Measurements from ENCODE around the gene FCHO2. TPM values are rescaled to one million over a fixed set of nuclear protein-coding genes. Genes with fewer than 3 reads are reported as not detected.

FCHO2 gene
- total and polyA plus RNA-seq, 2 of the 4 experiments (the other 2 are of a cell fraction), result 6.1 to 23.5 TPM

DNA sequence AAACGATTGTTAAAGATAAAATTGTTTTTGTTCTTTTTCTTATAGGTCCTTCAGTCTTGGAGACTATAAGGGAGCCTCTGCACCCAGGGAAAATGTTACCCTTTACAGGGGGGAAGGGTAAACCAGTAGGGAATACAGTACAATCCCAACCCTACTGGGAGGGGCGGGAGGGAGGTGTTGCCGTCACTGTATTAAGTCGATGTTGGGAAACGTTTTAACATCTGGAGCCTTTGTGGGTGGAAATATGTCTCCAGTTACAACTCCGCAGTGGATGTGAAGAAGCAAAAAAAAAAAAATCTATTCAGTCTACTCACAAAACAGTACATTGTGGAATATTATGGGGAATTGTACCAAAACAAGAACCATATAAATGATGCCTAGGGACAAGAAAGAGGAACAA lies 47.2 kb upstream of the FCHO2 start:
- in situ Hi-C loops (cut with MboI; ENCODE audit: low sequenced_read_pairs) (no loop called here), intact Hi-C loops (cut with micrococcal nuclease) (loop anchor here (5.0 kb wide), 1 partner anchor 41 kb away; no protein-coding TSS in a partner anchor), dilution Hi-C loops (cut with HindIII; ENCODE audit: low sequenced_read_pairs, unreplicated experiment) (no loop called here)
- DNase-seq, result no peak
- H2BK120ac ChIP-seq (ENCODE audit: low read depth, low read length), result no peak overlapping the region
- H3K9me1 ChIP-seq (ENCODE audit: insufficient read depth, low read length), result 0 out of 2 replicates have a peak, but pooled peaks cover 5% of the 10 kb centered on the region
- peaks cover 34% of the 10 kb centered on the region for H3K36me3 ChIP-seq (ENCODE audit: control insufficient read depth, insufficient read depth, low read length)
- H2BK15ac ChIP-seq (ENCODE audit: low read depth, low read length), result no peak overlapping the region
- no peak overlapping the region for H4K8ac ChIP-seq (ENCODE audit: low read depth in 2 of 2, low read length in 2 of 2)
- no peak overlapping the region for H4K5ac ChIP-seq (ENCODE audit: low read depth, low read length)
- H3K4me3 ChIP-seq (ENCODE audit: insufficient read depth, low read depth, low read length), result no peak overlapping the region
- H3K27ac ChIP-seq (ENCODE audit: insufficient read depth, low read length), result no peak overlapping the region
- no peaks in the 10 kb centered on the region for H3K4me1 ChIP-seq (ENCODE audit: control insufficient read depth, insufficient read depth, low read length)
- H2AK5ac ChIP-seq (ENCODE audit: low read depth, low read length), result no peak overlapping the region
- H3K18ac ChIP-seq (ENCODE audit: low read depth, low read length), result no peak overlapping the region
- no TSS peak for BruUV-seq (replicated peaks)
- H3K4ac ChIP-seq (ENCODE audit: low read depth, low read length), result no peak overlapping the region
- no peak overlapping the region for H2BK20ac ChIP-seq (ENCODE audit: low read depth, low read length)
- H3K79me1 ChIP-seq (ENCODE audit: low read depth in 1 of 2, low read length in 2 of 2), result peaks cover 13 to 16% of the 10 kb centered on the region in 2 experiments
- no peak overlapping the region for H2BK5ac ChIP-seq (ENCODE audit: low read depth, low read length, poor library complexity, severe bottlenecking)
- no peak overlapping the region for H3K9ac ChIP-seq (ENCODE audit: low read depth, low read length)
- H3K4me2 ChIP-seq (ENCODE audit: low read depth, low read length), result no peak overlapping the region
- H4K91ac ChIP-seq (ENCODE audit: insufficient read depth, low read depth, low read length), result no peak overlapping the region
- CTCF ChIA-PET, result no interaction called here
- no peak overlapping the region for H3K56ac ChIP-seq (ENCODE audit: extremely low read depth, insufficient read depth, low read length)
- no peak overlapping the region for H2AFZ ChIP-seq (replicated peaks; ENCODE audit: low read length, poor library complexity)
- ATAC-seq (ENCODE audit: low read depth), result no peak
- no CpG with 5 or more reads among the region's 6 CpGs for WGBS, 2 experiments (ENCODE audit: extremely low coverage in 2 of 2, insufficient read length in 1 of 2)
- no peak for TF ChIP-seq RFX5 (IDR thresholded peaks at IDR 0.05; ENCODE audit: low read depth, low read length)
- H3K9me3 ChIP-seq (ENCODE audit: control insufficient read depth, insufficient read depth, low read length), result no peaks in the 10 kb centered on the region
- no peaks in the 10 kb centered on the region for H4K20me1 ChIP-seq (ENCODE audit: insufficient read depth, low read length)
- H2AK9ac ChIP-seq (replicated peaks; ENCODE audit: low read depth, low read length, poor library complexity), result no peak overlapping the region
- H3K27me3 ChIP-seq (ENCODE audit: control insufficient read depth, insufficient read depth, low read length), result no peaks in the 10 kb centered on the region
- POLR2A ChIA-PET (ENCODE audit: unreplicated experiment), result no interaction called here
- H3K14ac ChIP-seq (replicated peaks; ENCODE audit: low read depth, low read length), result no peak overlapping the region
- no peak overlapping the region for H3K23ac ChIP-seq (ENCODE audit: low read depth, low read length)

Measured in IMR-90 (cell line).